SU-DHL-6 (cell line): ENCODE results near the gene ARPC1B.
"Not testable (repeated sequence)": the region's sequence is repeated elsewhere in the genome, so short reads cannot be mapped to it uniquely, and the experiment has no call there.

Source experiments
- H2AFZ ChIP-seq: fragments of 200-600 bp; sonication (generic); 2 replicates; pipeline ENCODE4 v1.6.1; 2014; ENCODE audit warnings: low read depth, mild to moderate bottlenecking, moderate library complexity, mixed read lengths, antibody characterized with exemption, low read length; ENCODE audit not compliant: severe bottlenecking
- H3F3A ChIP-seq: fragments of 200-600 bp; shearing (Covaris generic); 2 replicates; pipeline ENCODE4 v1.6.0; 2016; ENCODE audit warnings: antibody characterized with exemption, mild to moderate bottlenecking; ENCODE audit not compliant: insufficient read depth
- H3K27ac ChIP-seq: fragments of 200-600 bp; sonication (generic); 2 replicates; pipeline ENCODE4 v1.5.1; 2016; ENCODE audit warnings: low read depth, mild to moderate bottlenecking, low read length, moderate library complexity, mixed read lengths
- H3K27me3 ChIP-seq: fragments of 200-600 bp; sonication (generic), shearing (Covaris generic); 2 replicates; pipeline ENCODE4 v1.6.0; 2014; ENCODE audit warnings: mild to moderate bottlenecking, low read length
- H3K36me3 ChIP-seq: fragments of 200-600 bp; sonication (generic); 2 replicates; pipeline ENCODE4 v1.6.1; 2014; ENCODE audit warnings: mild to moderate bottlenecking, low read length, mixed read lengths
- H3K4me2 ChIP-seq: fragments of 300-600, 200-600 bp; shearing (Covaris generic), sonication (generic); 2 replicates; pipeline ENCODE4 v1.6.0; 2014; ENCODE audit warnings: low read length, low read depth, mild to moderate bottlenecking; ENCODE audit not compliant: poor library complexity, severe bottlenecking
- H3K4me3 ChIP-seq: fragments of 200-600 bp; sonication (generic); 2 replicates; pipeline ENCODE4 v1.5.1; 2014; ENCODE audit warnings: antibody characterized with exemption, low read length, mild to moderate bottlenecking, mixed read lengths; ENCODE audit not compliant: insufficient read depth, poor library complexity, severe bottlenecking
- H3K79me2 ChIP-seq: fragments of 200-600 bp; sonication (generic); 2 replicates; pipeline ENCODE4 v1.6.1; 2014; ENCODE audit warnings: mild to moderate bottlenecking, low read length, moderate library complexity; ENCODE audit not compliant: insufficient read depth
- H3K9ac ChIP-seq: fragments of 200-600 bp; sonication (generic); 2 replicates; pipeline ENCODE4 v1.7.0; 2014; ENCODE audit warnings: mild to moderate bottlenecking, low read length
- H3K9me2 ChIP-seq: fragments of 200-600 bp; sonication (generic); replicated peaks from 2 replicates; pipeline ENCODE4 v1.6.1; 2014; ENCODE audit warnings: low read length; ENCODE audit not compliant: insufficient read depth
- H3K9me3 ChIP-seq: fragments of 200-600 bp; sonication (generic); 2 replicates; pipeline ENCODE4 v1.6.1; 2014; ENCODE audit warnings: low read length, mixed read lengths; ENCODE audit not compliant: insufficient read depth
- H4K20me1 ChIP-seq: fragments of 200-600 bp; sonication (generic); 2 replicates; pipeline ENCODE4 v1.6.1; 2014; ENCODE audit warnings: low read depth, mild to moderate bottlenecking, antibody characterized with exemption, low read length, moderate library complexity, mixed read lengths
- CTCF ChIP-seq: fragments of 200-600 bp; sonication (generic); IDR thresholded peaks from one replicate; pipeline ENCODE4 v1.5.1; 2017; ENCODE audit warnings: antibody characterized with exemption, mild to moderate bottlenecking, low read length, moderate library complexity; ENCODE audit not compliant: insufficient read depth, poor library complexity, severe bottlenecking
- EZH2phosphoT487 ChIP-seq: fragments of 200-600 bp; sonication (generic), shearing (Covaris generic); conservative IDR thresholded peaks from 2 replicates; pipeline ENCODE4 v1.6.1; 2018; ENCODE audit warnings: mild to moderate bottlenecking, antibody characterized with exemption, low read length, moderate library complexity, mixed read lengths

Gene ARPC1B

GRCh38 chr7:99339595-99339994 lies 34.9 kb upstream of the ARPC1B start:
- H3K9me2 ChIP-seq = no peaks in the 10 kb centered on the region
- H3K9me3 ChIP-seq = no peaks in the 10 kb centered on the region
- H3K9ac ChIP-seq = no peak overlapping the region
- no peak overlapping the region for H3K4me3 ChIP-seq
- no peaks in the 10 kb centered on the region for H3K27me3 ChIP-seq
- no peaks in the 10 kb centered on the region for H3F3A ChIP-seq
- H3K4me2 ChIP-seq = no peak overlapping the region
- H3K79me2 ChIP-seq = no peaks in the 10 kb centered on the region; the same call in 1 of the 2 replicates
- no peak for TF ChIP-seq CTCF
- no peak for TF ChIP-seq EZH2phosphoT487
- no peak overlapping the region for H2AFZ ChIP-seq
- H3K36me3 ChIP-seq = peaks cover 58% of the 10 kb centered on the region
- H4K20me1 ChIP-seq = 0 out of 2 replicates have a peak, but pooled peaks cover 5% of the 10 kb centered on the region
- H3K27ac ChIP-seq = no peak overlapping the region

GRCh38 chr7:99340659-99341058 lies 33.9 kb upstream of the ARPC1B start:
- H3K4me2 ChIP-seq = no peak overlapping the region
- no peak overlapping the region for H3K9ac ChIP-seq
- no peaks in the 10 kb centered on the region for H3K9me2 ChIP-seq
- 0 out of 2 replicates have a peak, but pooled peaks cover 5% of the 10 kb centered on the region for H4K20me1 ChIP-seq
- H3K9me3 ChIP-seq = no peaks in the 10 kb centered on the region
- H3F3A ChIP-seq = no peaks in the 10 kb centered on the region
- H3K79me2 ChIP-seq = peaks cover 7% of the 10 kb centered on the region; the same call in 1 of the 2 replicates
- TF ChIP-seq EZH2phosphoT487 = no peak
- no peak for TF ChIP-seq CTCF
- H3K27me3 ChIP-seq = no peaks in the 10 kb centered on the region
- no peak overlapping the region for H3K4me3 ChIP-seq
- no peak overlapping the region for H3K27ac ChIP-seq
- no peak overlapping the region for H2AFZ ChIP-seq
- peaks cover 63% of the 10 kb centered on the region for H3K36me3 ChIP-seq

- Histone ChIP-seq H3K4me3 (no peak overlapping the region), H3K9me3 (no peaks in the 10 kb centered on the region), H3K27me3 (no peaks in the 10 kb centered on the region), H3K36me3 (peaks cover 56% of the 10 kb centered on the region), H3K27ac (no peak overlapping the region), H3K79me2 (peaks cover 7% of the 10 kb centered on the region; the same call in 1 of the 2 replicates), H3K4me2 (no peak overlapping the region), H4K20me1 (no peaks in the 10 kb centered on the region), H3K9me2 (no peaks in the 10 kb centered on the region), H3F3A (no peaks in the 10 kb centered on the region), H3K9ac (no peak overlapping the region), H2AFZ (no peak overlapping the region)
- TF ChIP-seq CTCF = no peak
- no peak for TF ChIP-seq EZH2phosphoT487
Observed at GRCh38 chr7:99344061-99344647, 30.4 kb upstream of the ARPC1B start.

- not testable (repeated sequence) for H3K9me2 ChIP-seq, H3K27ac ChIP-seq, H2AFZ ChIP-seq, H3K4me2 ChIP-seq, H4K20me1 ChIP-seq, H3K9me3 ChIP-seq, H3F3A ChIP-seq, H3K79me2 ChIP-seq, H3K4me3 ChIP-seq, H3K27me3 ChIP-seq, H3K9ac ChIP-seq
- H3K36me3 ChIP-seq = peaks cover 26% of the 10 kb centered on the region
Observed at GRCh38 chr7:99350641-99351040, 23.9 kb upstream of the ARPC1B start.
